ENCODE data around the gene PPIH.
A peak's percentile ranks its signal among the peaks of the same experiment; 100 is the strongest.
"Not testable (repeated sequence)": the region's sequence is repeated elsewhere in the genome, so short reads cannot be mapped to it uniquely, and the experiment has no call there.

The PPIH gene

GRCh38 chr1:42674214-42674613, 16.0 kb downstream of the PPIH start:
- Histone ChIP-seq H3K9me3 (ENCODE audit: low read length) (no peaks in the 10 kb centered on the region), H3K4me1 (ENCODE audit: insufficient read depth, low read length) (no peaks in the 10 kb centered on the region), H3K4me3 (ENCODE audit: low read length) (no peak overlapping the region), H3K27me3 (ENCODE audit: insufficient read depth, low read length) (no peaks in the 10 kb centered on the region), H2AFZ (ENCODE audit: low read depth, low read length) (no peak overlapping the region), H3K36me3 (ENCODE audit: insufficient read depth, low read length) (peaks cover 32% of the 10 kb centered on the region)

- H3K4me3 ChIP-seq (ENCODE audit: low read length): no peak overlapping the region
- H3K9me3 ChIP-seq (ENCODE audit: low read length): no peaks in the 10 kb centered on the region
- no peak overlapping the region for H2AFZ ChIP-seq (ENCODE audit: low read depth, low read length)
- H3K36me3 ChIP-seq (ENCODE audit: insufficient read depth, low read length): peaks cover 28% of the 10 kb centered on the region
- peaks cover under 1% of the 10 kb centered on the region for H3K4me1 ChIP-seq (ENCODE audit: insufficient read depth, low read length)
- H3K27me3 ChIP-seq (ENCODE audit: insufficient read depth, low read length): no peaks in the 10 kb centered on the region
Measured at GRCh38 chr1:42674682-42675081, 16.5 kb downstream of the PPIH start.

- no peak overlapping the region for H2AFZ ChIP-seq (ENCODE audit: low read depth, low read length)
- H3K36me3 ChIP-seq (ENCODE audit: insufficient read depth, low read length): peaks cover 24% of the 10 kb centered on the region
- H3K9me3 ChIP-seq (ENCODE audit: low read length): no peaks in the 10 kb centered on the region
- H3K27me3 ChIP-seq (ENCODE audit: insufficient read depth, low read length): no peaks in the 10 kb centered on the region
- no peak overlapping the region for H3K4me3 ChIP-seq (ENCODE audit: low read length)
- peaks cover 7% of the 10 kb centered on the region for H3K4me1 ChIP-seq (ENCODE audit: insufficient read depth, low read length)
Measured at GRCh38 chr1:42675467-42675866, 17.2 kb downstream of the PPIH start.

- H3K4me1 ChIP-seq (ENCODE audit: insufficient read depth, low read length): peaks cover 18% of the 10 kb centered on the region
- no peaks in the 10 kb centered on the region for H3K27me3 ChIP-seq (ENCODE audit: insufficient read depth, low read length)
- no peaks in the 10 kb centered on the region for H3K9me3 ChIP-seq (ENCODE audit: low read length)
- H3K4me3 ChIP-seq (ENCODE audit: low read length): no peak overlapping the region
- H2AFZ ChIP-seq (ENCODE audit: low read depth, low read length): no peak overlapping the region
- H3K36me3 ChIP-seq (ENCODE audit: insufficient read depth, low read length): peaks cover 22% of the 10 kb centered on the region
Measured at GRCh38 chr1:42676534-42677087, 18.4 kb downstream of the PPIH start.

- H2AFZ ChIP-seq (ENCODE audit: low read depth, low read length): no peak overlapping the region
- H3K27me3 ChIP-seq (ENCODE audit: insufficient read depth, low read length): no peaks in the 10 kb centered on the region
- H3K9me3 ChIP-seq (ENCODE audit: low read length): no peaks in the 10 kb centered on the region
- H3K36me3 ChIP-seq (ENCODE audit: insufficient read depth, low read length): peaks cover 30% of the 10 kb centered on the region
- H3K4me3 ChIP-seq (ENCODE audit: low read length): no peak overlapping the region
- peaks cover 30% of the 10 kb centered on the region for H3K4me1 ChIP-seq (ENCODE audit: insufficient read depth, low read length)
Measured at GRCh38 chr1:42679364-42679983, 21.3 kb downstream of the PPIH start.

GRCh38 chr1:42680055-42680454, 21.8 kb downstream of the PPIH start:
- Histone ChIP-seq H2AFZ (ENCODE audit: low read depth, low read length) (no peak overlapping the region), H3K27me3 (ENCODE audit: insufficient read depth, low read length) (no peaks in the 10 kb centered on the region), H3K4me3 (ENCODE audit: low read length) (peak overlapping the region; percentile 64), H3K36me3 (ENCODE audit: insufficient read depth, low read length) (peaks cover 29% of the 10 kb centered on the region), H3K9me3 (ENCODE audit: low read length) (no peaks in the 10 kb centered on the region), H3K4me1 (ENCODE audit: insufficient read depth, low read length) (peaks cover 36% of the 10 kb centered on the region)

- no peaks in the 10 kb centered on the region for H3K27me3 ChIP-seq (ENCODE audit: insufficient read depth, low read length)
- peaks cover 25% of the 10 kb centered on the region for H3K36me3 ChIP-seq (ENCODE audit: insufficient read depth, low read length)
- peaks cover 45% of the 10 kb centered on the region for H3K4me1 ChIP-seq (ENCODE audit: insufficient read depth, low read length)
- H3K9me3 ChIP-seq (ENCODE audit: low read length): no peaks in the 10 kb centered on the region
- H3K4me3 ChIP-seq (ENCODE audit: low read length): peak overlapping the region; percentile 64
- peak overlapping the region; percentile 49 for H2AFZ ChIP-seq (ENCODE audit: low read depth, low read length)
Measured at GRCh38 chr1:42680921-42681683, 22.9 kb downstream of the PPIH start.

GRCh38 chr1:42681741-42682483, 23.7 kb downstream of the PPIH start, which contains the start of gene YBX1:
Gene YBX1 (plus strand): TSS chr1:42682418. CDS start chr1:42682566, 148 bp downstream.
- Histone ChIP-seq H2AFZ (ENCODE audit: low read depth, low read length) (peak within 1 kb of the TSS; percentile 49), H3K27me3 (ENCODE audit: insufficient read depth, low read length) (no peaks in the 10 kb centered on the region), H3K36me3 (ENCODE audit: insufficient read depth, low read length) (peaks cover 28% of the 10 kb centered on the region), H3K9me3 (ENCODE audit: low read length) (no peaks in the 10 kb centered on the region), H3K4me1 (ENCODE audit: insufficient read depth, low read length) (peaks cover 49% of the 10 kb centered on the region), H3K4me3 (ENCODE audit: low read length) (peak within 1 kb of the TSS; percentile 64)

- Histone ChIP-seq H3K4me1 (ENCODE audit: insufficient read depth, low read length) (peaks cover 49% of the 10 kb centered on the region), H3K4me3 (ENCODE audit: low read length) (peak overlapping the region; percentile 64), H3K36me3 (ENCODE audit: insufficient read depth, low read length) (peaks cover 29% of the 10 kb centered on the region)
- not testable (repeated sequence) for H2AFZ ChIP-seq (ENCODE audit: low read depth, low read length); H3K9me3 ChIP-seq (ENCODE audit: low read length); H3K27me3 ChIP-seq (ENCODE audit: insufficient read depth, low read length)
Measured at GRCh38 chr1:42682484-42682738, 24.2 kb downstream of the PPIH start.

- H3K9me3 ChIP-seq (ENCODE audit: low read length): no peaks in the 10 kb centered on the region
- H3K4me1 ChIP-seq (ENCODE audit: insufficient read depth, low read length): peaks cover 49% of the 10 kb centered on the region
- H2AFZ ChIP-seq (ENCODE audit: low read depth, low read length): no peak overlapping the region
- H3K27me3 ChIP-seq (ENCODE audit: insufficient read depth, low read length): no peaks in the 10 kb centered on the region
- H3K36me3 ChIP-seq (ENCODE audit: insufficient read depth, low read length): peaks cover 35% of the 10 kb centered on the region
- H3K4me3 ChIP-seq (ENCODE audit: low read length): peak overlapping the region; percentile 64
Measured at GRCh38 chr1:42682739-42683531, 24.7 kb downstream of the PPIH start.

GRCh38 chr1:42684139-42684538, 25.9 kb downstream of the PPIH start:
- H3K4me1 ChIP-seq (ENCODE audit: insufficient read depth, low read length): peaks cover 51% of the 10 kb centered on the region
- peak overlapping the region; percentile 64 for H3K4me3 ChIP-seq (ENCODE audit: low read length)
- peaks cover 39% of the 10 kb centered on the region for H3K36me3 ChIP-seq (ENCODE audit: insufficient read depth, low read length)
- no peaks in the 10 kb centered on the region for H3K27me3 ChIP-seq (ENCODE audit: insufficient read depth, low read length)
- H3K9me3 ChIP-seq (ENCODE audit: low read length): no peaks in the 10 kb centered on the region
- no peak overlapping the region for H2AFZ ChIP-seq (ENCODE audit: low read depth, low read length)

- H3K4me1 ChIP-seq (ENCODE audit: insufficient read depth, low read length): peaks cover 36% of the 10 kb centered on the region
- no peaks in the 10 kb centered on the region for H3K9me3 ChIP-seq (ENCODE audit: low read length)
- no peaks in the 10 kb centered on the region for H3K27me3 ChIP-seq (ENCODE audit: insufficient read depth, low read length)
- no peak overlapping the region for H2AFZ ChIP-seq (ENCODE audit: low read depth, low read length)
- no peak overlapping the region for H3K4me3 ChIP-seq (ENCODE audit: low read length)
- H3K36me3 ChIP-seq (ENCODE audit: insufficient read depth, low read length): peaks cover 42% of the 10 kb centered on the region
Measured at GRCh38 chr1:42686418-42686817, 28.2 kb downstream of the PPIH start.
